ENCODE measurements around the gene FBLN5.

FBLN5 gene, protein sequence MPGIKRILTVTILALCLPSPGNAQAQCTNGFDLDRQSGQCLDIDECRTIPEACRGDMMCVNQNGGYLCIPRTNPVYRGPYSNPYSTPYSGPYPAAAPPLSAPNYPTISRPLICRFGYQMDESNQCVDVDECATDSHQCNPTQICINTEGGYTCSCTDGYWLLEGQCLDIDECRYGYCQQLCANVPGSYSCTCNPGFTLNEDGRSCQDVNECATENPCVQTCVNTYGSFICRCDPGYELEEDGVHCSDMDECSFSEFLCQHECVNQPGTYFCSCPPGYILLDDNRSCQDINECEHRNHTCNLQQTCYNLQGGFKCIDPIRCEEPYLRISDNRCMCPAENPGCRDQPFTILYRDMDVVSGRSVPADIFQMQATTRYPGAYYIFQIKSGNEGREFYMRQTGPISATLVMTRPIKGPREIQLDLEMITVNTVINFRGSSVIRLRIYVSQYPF

DNA sequence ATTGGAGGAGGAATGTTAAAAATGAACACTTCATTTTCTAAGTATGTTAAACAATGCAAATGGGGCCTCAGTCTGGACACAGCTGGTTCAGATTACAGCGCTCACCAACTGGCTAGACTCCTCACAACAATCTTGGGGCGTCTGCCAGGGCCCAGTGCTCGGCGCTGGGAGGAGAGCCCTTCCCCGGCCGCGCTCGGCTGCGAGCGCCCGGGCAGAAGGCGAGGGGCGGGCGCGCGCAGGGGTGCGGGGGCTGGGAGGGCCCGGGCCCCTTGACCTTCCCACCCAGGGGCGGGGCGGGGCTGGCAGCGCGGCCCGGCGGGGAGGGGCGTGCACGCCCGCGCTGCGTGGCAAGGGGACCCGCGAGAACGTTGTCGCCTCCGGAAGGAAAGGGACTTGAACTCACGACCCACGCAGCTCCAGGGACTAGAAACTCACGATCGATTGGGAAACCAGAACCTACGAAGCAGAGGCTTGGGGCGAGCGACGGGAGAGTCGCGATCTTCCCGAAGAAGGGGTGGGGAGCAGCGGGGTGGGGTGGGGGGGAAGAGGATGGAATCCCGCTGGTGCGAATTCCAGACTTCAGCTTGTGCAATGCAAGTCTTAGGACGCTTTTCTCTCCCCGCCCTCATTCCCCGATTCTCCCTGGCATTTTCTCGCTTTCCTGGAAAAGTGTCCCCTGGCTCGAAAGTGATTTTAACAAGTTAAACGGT is at the start of gene FBLN5:
FBLN5 (minus strand) TSS at position 220 of the 710 bp plus-strand sequence. CDS start 465 bp downstream, outside the sequence.
- DNase-seq = peak; percentile 22

DNA sequence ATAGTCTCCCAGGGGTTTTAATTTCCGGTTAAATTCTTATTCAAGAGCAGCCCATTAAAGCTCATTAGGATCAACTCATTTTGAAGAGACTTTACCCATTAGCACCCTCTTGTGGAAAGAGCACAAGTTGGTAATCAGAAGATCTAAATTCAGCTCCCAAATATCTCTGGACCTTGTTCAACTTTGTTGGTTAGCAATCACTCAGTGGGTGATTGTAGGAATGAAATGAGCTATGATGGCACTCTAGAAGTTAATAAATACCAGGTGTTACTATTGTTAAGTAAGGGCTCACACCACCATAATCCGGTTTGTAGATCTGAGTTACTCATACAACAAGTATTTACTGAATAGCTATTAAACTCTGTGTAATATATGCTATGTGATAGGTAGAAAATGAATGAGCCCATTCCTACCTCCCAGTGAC is 49.5 kb upstream of the FBLN5 start:
- DNase-seq = no peak

DNA sequence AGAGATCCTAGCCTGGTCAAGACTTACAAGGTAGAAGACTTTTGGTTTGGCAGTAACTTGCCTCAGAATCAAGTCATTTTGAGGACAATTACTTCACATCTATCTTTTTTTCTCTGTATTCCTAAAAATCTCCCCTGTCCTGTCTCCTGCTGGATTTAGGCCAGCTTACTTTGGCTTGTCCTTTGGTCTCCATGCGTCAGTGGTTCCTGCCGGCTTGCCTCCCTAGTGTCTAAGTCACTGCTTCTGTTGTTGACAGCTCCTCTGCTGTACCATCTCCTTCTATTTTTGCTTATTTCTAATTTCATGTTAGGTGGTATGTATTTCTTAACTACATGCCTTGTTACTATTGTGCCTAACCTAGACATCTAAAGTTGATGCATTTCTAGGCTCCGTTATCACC is 39.7 kb upstream of the FBLN5 start:
- DNase-seq = no peak

DNA sequence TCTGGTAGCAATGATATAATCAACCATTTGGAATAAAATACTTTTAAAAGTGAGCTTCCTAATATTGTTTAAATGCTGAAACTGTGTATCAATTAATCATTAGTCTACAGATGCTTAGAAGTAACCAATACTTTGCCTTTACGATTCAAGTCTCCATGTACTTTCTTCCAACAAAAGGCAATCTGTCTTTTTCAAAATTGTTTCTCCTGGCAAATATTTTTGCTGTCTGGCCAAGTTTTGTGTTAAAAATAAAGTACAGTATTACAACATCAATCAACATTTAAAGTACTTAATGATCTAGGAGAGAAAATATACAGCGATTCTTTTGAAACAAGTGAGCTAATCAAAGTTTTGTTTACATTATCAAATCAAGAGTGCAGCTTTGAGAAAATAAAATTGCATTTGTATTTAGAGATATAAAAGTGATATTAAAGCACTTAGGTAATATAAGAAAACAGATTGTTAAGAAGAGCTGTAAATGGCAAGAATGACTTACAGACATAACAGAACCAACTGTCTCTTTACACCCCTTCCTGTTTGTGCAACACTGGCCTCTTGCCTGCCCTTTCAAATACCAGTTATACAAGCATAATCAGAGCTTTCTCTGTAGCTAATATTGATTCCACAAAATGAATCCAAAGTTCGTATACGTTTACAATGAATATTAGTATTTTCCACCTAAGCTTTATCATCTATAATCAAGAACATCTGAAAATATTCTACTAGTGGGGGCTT is 38.2 kb upstream of the FBLN5 start:
- DNase-seq = no peak

DNA sequence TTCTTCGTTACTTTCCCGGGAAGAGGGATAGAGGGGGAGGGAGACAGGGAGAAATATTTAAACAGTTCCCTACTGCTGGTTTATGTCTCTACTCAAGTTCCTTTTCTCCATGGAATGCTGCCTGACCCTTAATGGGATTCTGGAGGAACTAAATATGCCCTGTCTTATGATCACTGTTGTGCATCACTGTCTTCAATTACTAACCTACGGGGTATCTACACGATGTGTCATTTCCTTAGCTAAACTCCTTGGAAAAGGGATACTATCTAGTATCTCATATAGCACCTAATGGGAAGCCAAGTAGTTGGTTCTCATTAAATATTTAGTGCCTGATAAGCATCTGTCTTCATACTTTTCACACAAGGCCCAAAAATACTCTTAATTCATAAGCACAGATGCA is 37.5 kb upstream of the FBLN5 start:
- no peak for DNase-seq

DNA sequence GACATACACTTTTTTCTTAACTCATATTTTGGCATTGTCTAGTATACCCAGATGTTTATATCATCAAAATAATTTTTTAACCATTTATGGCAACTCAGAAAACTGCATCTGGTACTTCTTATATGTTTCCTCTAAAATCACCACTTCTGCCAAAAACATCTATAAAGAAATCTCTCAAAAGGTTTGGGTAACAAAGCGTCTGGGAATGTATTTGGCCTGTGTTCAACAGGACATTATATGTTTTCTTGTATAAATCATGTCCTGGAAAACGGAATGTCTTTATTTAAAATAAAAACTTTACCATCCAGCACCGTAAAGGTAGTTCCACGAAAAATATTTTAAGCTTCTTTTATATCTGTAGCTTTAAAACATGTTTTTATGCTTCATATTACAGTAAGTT is 36.1 kb upstream of the FBLN5 start:
- no peak for DNase-seq

DNA sequence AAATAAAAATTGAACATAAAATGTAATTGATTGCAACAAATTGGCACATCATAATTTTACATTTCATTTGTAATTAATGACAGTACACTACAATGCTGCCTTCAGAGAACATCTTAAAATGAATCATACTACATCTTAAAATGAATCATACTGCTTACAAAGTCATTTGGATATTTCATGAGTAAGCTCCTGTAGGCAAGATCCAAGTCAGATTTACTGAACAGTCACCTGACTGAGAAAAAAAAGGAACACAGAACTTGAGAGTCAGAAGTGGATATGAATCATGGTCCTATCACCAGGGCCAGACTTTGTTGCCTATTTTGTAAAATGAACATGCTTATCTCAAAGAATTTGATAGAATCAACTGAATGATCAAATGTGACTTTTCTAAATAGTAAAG is 32.7 kb upstream of the FBLN5 start:
- no peak for DNase-seq

DNA sequence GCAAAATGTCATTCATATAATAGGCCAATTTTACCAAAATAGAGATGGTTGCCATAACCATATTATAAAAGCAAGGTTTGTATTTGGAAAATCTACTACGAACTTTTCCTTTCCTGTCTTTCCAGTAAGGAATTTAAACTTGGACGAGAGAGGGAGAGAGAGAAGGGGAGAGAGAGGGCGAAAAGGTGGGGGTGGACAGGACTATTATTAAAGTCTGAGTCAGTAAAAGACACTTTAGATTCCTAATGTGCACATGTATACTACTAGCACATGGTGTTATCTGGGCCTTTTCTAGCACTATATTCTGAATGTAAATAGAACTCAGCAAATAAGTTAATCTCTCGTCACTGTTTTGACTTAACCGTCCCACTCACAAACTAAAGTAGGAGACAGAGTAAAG is 30.4 kb upstream of the FBLN5 start:
- DNase-seq = no peak

DNA sequence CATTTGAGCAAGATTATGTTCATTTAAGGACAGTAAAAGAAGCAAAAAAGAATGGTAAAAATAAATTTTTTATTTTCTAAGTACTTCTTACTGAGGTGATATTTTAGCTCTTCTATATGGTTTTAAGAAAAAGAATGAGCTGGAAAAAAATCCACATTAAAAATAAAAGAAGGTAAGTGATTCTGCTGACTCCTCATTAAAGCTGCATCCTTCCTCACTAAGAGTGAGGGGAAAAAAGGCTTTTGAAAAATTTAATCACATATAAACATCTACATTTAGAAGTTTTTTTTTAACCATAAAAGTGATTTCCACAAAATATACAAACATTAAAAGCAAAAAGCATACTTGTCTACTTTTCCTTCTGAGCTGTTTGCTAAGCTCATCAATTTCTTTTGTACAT is 28.3 kb upstream of the FBLN5 start:
- no peak for DNase-seq

DNA sequence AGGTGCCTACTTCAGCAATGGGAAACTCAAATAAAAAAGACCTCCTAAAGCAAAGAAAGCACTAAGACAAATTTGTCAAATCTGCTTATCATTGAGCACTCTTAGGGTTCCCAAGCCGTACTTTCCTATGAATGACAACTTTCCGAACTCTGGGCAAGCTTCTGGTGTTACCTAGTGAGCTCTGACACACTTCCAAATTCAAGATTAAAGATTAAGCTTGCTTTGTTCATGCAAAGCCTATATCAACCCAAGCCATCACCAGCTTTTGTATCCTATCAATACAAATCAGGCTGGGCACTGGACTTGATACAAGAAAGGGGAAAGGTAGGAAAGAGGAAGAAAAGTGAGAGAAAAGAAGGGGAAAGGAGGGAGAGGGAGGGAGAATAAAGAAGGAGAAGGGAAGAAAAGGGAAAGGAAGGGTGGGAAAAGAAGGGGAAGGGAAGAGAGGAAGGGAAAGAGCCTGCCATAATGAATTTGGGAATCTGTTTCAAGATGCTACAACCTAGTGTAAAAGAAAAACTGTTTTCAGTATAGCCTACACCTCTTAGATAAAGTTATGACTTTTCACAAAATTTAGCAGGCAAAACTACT is 23.8 kb upstream of the FBLN5 start:
- DNase-seq = no peak

DNA sequence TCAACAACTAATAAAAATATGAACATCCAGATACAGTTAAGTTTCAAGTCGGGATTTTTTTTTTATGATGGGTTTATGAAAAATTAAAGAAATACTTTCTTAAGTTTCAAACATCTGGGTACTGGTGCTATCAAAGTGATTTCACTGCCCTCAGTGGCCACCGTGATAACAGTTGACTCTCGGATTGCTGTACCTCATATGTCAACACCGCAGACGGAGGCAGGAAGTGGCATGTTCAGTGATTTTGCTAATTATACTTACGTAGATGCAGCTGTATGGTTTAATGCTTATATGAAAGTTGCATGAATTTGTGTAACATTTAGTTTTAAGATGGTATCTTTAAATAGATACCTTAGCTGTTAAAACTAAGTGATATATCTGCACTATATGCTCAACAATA is 20.8 kb upstream of the FBLN5 start:
- DNase-seq = peak; percentile 4

DNA sequence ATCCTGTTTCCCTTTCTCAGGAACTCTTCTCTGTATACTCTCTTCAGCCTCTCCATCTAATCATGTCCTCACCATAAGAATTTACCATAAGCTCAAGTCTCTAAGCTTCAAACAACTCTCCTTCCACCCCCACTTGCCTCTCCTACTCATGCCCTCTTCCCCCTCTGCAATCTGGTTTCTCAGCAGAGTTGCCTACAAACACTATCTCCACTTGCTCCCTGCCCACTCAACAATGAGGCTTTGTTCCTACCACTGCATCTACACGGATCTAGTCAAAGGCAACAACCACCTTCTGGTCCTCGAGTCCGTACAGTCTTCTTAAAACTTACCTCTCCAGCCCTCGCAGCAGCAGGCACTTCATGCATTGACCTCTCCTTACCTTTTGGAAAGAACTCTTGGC is 17.2 kb upstream of the FBLN5 start:
- no peak for DNase-seq

DNA sequence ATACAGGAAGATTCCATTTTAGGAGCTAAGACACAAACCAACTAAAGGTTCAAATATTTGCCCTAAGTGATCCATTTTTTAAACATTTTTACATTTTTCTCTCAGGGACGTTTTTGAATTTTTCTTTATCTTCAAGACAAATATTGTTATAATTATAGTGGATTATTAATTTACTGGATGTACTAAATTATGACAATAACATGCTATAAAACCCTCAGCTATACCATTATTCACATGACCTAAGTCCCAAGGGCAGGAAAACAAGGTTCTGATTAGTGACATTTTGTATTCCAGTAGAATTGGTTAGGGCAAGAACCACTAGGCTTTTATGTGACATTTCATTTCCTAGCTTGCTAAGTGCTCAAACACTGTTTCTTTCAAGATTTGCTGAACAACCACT is 16.5 kb upstream of the FBLN5 start:
- no peak for DNase-seq

DNA sequence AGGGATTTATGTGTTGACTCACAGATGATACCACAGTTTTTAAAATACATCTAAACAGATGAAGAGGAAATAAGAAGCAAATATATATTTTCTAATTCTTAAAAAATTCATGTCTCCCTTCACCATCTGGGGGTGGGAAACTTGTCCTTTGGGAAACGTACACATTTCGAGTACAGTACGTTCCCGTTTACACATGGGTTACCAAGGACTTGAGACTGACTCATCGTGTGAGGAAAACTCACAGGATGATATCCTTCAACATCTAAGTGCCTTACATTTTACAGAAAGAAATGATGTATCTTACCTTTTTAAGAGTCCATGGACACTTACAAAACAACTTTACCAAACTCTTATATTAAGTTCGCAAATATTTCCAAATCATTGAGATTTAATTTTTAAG is 16.0 kb upstream of the FBLN5 start:
- no peak for DNase-seq

DNA sequence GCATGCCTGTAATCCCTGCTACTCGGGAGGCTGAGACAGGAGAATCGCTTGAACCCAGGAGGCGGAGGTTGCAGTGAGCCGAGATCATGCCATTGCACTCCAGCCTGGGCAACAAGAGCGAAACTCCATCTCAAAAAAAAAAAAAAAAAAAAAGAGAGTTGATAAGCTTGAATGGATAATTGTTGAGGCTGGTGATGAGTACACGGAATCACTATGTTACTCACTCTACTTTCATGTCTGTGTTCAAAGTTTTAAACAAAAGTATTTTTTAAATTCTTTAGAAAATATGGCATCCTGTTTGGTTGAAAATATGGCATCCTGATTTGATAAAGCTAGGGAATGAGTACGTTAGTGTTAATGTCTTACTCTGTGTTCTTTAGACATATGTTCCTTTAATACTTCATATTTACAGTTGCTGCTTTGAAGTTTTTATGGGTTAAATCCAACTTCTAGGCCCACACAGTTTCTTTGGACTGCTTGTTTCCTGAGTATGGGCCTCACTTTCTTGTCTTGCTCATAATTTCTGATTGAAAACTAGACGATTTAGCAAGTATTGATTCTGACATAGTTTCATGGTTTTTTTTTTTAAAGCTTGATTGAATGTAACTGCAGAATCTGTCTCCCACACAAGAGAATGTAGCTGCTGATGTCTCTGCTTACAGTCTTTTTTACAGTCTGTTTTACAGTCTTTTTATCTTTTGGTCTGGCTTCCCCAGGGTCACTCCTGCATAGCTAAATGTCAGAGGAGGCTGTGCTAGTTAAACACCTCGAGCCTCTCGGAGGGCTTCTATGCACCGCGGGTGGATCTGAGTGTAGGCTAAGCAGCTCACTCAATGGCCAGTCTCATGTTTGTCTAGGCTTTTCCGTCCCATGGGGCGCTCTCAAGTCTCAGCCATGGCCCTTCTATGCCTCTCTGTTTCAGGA is 14.1 kb upstream of the FBLN5 start:
- DNase-seq = no peak

DNA sequence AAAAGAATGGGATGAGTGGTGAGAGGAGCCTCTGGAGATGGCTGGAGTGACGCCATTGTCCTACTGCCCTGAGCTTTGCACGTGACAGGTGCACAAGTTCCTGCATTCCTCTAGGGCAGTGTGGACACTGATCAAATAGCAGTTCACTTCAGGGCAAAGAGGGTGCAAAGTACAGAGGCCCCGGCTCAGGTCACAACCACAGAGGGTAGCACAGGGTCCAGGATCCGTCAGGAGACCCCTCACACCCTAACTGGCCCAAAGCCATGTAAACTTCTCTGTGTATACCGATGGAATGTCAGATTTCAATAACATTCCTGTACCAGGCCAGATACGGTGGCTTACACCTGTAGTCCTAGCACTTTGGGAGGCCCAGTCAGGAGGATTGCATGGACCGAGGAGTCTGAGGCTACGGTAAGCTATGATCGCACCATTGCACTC is 10.4 kb upstream of the FBLN5 start:
- no peak for DNase-seq

DNA sequence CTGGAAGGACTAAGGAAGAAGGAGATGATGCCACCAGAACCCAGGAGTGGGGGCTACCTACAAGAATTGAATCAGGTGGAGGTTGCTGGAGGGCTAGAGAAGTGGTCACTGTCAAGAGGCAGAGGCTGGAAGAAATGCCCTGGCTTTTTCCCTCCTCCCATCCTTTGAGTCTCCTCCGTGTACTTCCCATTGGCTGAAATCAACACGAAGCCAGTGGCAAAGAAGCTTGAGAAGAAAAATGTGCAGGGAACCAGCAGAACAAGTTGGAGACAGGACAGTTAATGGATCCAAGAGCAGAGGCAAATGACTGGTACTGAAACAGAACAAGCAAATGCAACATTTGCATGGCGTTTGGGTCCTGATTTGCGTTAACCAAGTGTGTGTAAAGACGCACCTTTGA is 9.1 kb upstream of the FBLN5 start:
- DNase-seq = no peak

DNA sequence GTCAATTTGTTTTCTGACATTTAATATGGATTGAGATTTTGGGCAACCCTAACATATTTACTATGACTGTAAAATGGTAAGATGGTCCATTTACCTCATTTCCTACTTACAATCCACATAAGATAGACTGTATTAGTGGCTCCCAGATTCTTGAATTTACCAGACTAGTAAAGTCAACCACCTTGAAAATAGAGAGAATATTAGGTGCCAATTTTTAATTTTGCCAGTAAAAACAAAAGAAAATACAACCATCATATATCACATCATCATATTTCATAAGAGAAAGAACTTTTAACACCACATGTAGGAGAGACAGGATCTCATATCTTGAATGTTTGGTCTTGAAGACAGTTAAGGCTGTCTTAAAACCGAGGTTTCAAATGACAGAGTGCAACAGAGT is 7.7 kb upstream of the FBLN5 start:
- no peak for DNase-seq

DNA sequence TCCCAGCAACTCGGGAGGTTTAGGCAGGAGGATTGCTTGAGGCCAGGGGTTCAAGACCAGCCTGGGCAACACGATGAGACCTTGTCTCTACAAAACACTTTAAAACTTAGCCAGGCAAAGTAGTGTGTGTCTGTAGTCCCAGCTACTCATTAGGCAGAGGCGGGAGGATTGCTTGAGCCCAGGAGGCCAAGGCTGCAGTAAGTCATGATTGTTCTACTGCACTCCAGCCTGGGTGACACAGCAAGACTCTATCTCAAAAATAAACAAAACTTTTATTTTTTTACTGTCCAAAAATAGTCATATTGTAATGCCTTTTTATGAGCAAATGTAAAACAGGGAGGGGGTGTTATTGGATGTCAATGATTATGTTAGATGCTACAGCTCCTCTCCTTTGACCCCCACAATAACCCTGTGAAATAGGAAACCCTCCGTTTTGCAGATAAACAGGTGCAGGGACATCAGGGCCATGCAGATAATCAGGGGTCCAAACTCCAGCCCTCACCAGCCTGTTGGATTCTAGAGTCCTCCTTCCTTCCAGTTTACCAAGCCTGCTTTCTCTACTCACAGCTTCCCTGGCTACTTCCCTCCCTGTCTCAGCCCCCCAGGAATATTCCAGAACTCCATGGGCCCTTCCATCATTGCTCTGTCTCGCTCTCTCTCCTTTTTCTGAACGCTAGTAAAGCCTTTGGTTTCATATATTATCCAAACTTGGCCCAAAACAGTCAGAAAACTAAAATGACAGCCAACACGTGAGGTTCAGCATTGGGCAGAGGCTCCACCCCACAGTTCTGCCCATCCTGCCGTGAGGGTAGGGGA is 5.9 kb upstream of the FBLN5 start:
- DNase-seq = no peak

DNA sequence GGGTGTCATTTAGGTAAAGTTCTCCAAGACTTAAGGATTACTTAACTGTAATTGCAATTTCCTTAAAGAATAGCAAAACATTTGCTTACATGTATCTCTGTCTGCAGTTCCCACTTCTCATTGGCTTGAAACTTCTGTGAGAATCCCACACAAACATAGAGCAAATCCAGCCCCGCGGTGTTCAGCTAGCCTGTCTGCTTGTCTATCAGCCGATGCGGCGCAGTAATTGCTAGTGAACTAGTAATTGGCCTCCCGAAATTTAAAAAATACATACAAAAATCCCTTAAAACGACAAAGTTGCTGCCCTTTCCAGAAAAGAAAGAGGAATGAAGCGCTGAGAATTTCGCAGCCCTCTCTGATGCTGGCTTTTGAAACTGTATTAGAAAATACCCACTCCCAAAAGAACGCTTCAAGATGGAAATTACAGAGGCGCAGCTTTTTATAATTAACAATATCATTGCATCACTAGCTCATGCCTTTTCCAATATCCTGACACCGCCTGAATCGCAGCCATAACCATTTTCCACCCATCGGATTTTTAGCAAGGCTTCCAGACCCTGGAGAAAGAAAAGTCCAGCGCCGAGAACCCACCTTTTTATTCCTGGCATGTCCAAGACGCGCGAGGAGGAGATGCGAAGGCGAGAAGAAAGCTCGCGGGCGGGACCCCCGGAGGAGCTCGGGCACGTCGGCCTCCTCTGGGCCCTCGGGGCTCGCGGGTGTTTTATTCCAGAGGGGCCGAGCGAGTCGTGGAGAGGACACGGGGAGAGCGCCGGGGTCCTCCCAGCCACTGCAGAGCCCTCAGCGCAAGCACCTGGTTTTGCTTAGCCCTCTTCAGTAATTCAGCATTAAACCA is 646 bp downstream of the FBLN5 start:
- DNase-seq = no peak

All from stimulated activated naive CD4-positive, alpha-beta T cell treated with Interleukin-2 at 50 U/mL for 16 hours (primary cell).